ENCODE results near the gene PHF2.

The PHF2 gene

GRCh38 chr9:93587651-93588347, 11.4 kb downstream of the PHF2 start:
- no peak for DNase-seq

GRCh38 chr9:93588641-93589609, 12.5 kb downstream of the PHF2 start:
- no peak for DNase-seq

GRCh38 chr9:93589688-93590087, 13.3 kb downstream of the PHF2 start:
- DNase-seq, result no peak

DNA sequence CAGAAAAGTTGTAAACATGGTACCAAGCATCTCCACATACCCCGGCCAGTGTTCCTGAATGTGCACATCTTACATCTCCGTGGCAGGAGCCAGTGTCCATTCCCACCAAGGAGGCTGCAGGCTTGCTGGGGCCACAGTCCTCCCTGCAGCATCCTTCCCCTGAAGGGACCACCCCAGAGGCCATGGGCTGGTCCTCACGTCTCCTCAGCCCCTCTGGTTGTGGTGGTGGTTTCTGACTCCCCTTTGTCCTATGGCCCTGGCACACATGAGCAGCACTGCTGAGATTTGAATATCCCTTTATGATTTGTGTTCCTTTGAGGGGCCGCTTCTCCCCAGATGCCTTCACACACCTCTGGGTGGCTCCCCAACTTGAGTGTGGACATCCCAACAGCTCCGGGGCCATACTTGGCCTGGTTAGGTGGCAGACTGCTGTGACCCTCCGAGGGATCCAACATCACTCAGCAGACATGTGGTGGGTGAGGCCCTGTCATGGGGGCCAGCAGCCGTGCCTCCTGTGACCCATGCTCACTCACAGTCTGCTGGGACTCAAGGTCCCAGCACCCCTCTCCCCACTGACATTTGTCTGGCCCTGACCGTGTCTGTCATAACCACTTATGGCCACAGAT, 14.3 kb downstream of the PHF2 start:
- DNase-seq, result no peak

GRCh38 chr9:93591301-93592007, 15.1 kb downstream of the PHF2 start:
- DNase-seq, result no peak

GRCh38 chr9:93592008-93592642, 15.7 kb downstream of the PHF2 start:
- no peak for DNase-seq

GRCh38 chr9:93592643-93593021, 16.2 kb downstream of the PHF2 start:
- DNase-seq, result no peak

DNA sequence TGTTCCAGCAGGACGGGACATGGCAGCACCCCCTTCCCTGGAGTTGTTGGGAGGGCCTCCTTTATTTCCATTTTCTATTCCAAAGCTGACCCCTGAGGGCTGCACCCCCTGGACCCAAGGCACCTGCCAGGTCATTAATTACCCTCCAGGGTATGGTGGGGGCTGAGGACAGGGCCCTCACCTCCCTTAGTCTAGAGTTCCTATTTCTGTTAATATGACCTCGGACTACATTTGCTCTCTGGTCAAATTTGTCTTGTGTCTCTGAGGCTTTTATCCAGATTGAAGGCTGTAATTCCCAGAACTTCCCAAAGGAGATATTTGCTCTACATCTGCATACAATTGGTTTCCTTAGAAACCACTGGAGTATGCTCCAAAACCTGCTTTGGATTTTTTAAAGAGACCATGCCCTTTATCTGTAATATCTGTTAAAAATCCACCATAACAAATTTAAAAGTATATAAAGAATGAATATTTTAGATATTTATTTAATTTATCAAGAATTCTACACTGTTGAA, 16.8 kb downstream of the PHF2 start:
- no peak for DNase-seq

DNA sequence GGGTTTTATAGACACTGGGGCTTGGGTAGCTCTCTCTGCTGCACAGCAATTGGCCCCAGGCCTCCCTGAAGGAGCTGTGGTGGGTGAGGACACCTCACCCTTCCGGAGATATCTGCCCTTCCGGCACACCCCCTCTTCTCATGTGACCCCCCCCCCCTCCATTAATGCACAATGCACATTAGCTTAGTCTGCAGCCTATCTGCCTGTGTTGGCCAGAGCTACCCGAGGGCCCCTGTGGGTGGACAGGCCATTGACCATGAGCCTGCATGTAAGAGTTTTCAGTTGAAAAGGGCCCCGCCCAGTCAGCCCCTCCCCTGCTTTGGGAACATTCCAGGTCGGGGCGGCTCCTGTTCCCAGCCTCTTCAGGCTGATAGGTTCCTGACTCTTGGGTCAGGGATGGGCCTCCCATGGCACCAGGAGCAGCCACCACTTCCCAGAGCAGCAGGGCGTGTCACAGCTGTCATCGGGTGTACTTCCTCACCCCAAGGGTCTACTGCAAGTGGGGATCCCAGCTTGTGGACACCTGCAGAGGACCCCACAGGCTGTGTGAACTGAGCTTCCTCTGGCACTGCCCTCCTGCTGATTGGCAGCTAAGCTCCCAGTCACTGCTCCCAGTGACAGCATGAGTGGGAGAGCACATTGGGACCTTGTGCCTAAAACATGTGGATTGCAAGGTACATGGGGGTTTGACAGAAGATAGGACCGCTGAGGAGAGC, 17.8 kb downstream of the PHF2 start:
- no peak for DNase-seq

- DNase-seq, result no peak
Observed at GRCh38 chr9:93595461-93595860, 19.1 kb downstream of the PHF2 start.

DNA sequence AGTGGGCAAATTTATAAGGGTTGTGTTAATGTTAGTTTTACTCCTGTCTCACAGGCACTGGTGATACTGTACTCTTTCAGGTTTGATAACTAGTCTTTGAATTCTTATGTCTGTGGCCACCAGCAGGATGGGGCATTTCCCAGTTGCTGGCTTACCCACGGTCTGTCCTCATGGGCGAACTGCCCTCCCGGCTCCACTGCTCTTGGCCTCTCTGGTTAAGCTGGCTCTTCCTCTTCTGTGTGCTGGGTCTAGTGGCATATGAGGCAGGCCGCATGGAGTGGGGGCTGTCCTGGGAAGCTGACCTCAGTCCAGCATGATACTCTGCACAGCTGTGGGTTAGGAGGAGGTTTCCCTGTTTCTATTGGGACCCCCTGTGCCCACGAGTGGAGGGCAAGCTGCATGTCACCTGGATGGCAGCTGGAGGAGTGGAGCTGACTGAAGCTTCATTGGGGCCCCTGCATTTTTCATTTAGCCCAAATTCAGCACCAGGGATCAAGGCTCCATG, 19.5 kb downstream of the PHF2 start:
- no peak for DNase-seq

DNA sequence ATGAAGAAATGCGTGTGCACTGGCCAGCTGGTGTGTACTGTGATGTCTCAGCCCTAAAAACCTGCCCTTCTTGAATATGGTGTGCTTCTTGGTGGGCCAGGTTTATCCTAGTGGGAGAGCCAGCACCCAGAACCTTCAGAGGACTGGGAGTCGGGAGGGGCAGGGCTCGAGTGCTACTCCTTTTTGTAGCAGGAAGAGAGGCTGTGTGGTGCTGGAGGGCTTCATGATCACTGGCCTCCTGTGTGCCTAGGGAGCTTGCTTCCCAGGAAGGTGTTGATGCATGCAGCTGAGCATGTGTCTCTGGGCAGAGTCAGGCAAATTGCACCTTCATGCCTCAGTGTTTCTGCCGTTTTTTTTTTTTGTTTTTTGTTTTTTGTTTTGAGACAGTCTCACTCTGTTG, 20.0 kb downstream of the PHF2 start:
- no peak for DNase-seq

- DNase-seq, result no peak
Observed at GRCh38 chr9:93597142-93597706, 20.8 kb downstream of the PHF2 start.

- DNase-seq, result no peak
Observed at GRCh38 chr9:93597871-93598646, 21.7 kb downstream of the PHF2 start.

DNA sequence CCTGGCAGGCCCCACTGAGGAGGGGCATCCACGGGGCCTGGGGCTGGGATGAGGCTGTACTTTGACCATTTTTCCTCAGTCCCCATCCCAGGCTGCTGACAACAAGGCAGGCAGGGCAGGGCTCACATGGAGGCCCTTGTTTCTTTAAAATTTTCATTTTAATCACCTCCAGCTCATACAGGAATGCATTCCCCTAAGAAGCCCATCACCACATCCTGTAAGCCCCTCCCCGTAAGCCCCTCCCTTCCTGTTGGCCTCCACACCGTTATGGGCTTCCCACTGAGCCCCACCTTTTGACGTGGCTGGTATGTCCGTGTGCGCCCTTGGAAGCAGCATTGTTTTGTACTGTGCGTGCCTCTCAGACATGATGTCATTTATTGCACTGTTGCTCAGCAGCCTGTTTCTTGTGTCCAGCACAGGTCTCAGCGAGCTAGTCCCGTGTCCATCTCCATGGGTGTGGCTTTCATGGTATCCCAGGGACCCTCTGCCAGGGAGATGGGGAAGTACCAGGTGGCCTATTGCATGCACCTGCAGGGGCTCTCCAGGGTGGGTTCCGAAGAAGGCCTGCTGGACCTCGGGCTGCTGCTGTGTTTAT, 22.4 kb downstream of the PHF2 start:
- no peak for DNase-seq

DNA sequence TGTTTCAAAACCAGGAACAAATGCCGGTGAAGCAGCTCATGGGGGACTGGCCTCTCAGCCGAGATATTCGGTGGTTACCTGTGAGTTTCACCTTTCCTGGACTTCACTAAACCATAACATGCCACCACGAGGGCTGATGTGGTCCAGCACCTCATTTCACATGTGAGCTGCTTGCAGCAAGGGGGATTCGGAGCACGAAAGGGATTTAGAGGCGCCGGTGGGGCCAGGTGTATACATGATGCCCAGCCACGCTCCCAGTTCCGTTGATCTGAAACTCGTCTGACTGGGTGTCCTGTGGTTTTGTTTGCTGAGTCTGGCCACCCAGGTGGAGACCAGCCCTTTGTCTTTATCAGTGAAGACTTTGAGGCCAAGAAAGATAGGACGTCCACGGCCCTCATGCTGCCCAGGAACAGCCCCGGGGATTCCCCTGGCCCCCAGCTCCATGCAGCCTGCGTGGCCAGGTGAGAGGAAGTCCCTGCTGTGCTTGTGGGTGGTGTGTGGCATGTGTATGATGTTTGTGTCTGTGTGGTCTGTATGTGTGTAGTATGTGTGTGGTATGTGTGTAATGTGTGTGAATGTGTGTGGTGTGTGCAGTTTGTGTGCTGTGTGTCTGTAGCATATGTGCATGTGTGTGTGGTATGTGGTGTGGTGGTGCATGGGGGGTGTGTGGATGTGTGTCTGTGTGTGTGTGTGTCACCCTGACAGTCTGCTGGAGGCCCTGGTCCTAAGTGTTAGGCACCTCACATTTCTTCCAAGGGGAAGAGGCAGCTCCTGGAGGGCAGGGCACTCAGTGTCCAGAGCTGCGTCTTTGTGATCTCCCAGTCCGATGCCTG, 23.4 kb downstream of the PHF2 start:
- no peak for DNase-seq

DNA sequence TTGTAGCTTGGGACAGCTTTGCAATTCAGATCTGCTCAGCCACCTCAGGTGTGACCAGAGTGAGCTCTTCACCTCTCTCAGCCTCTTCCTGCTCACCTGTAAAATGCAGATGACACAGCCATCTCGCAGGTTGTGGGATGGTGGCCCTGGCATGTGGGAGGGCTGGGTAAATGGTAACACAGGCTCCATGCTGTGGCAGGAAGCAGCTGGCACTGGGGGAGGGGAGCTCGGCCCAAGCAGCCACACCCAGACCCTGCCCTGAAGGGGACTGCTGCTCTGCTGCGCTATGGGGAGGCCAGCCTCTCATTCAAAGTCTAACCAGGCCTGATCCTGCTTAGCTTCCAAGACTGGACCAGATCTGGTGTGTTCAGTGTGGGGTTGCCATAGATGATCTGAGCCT, 24.1 kb downstream of the PHF2 start:
- DNase-seq, result no peak

GRCh38 chr9:93601063-93601462, 24.7 kb downstream of the PHF2 start:
- DNase-seq, result no peak

GRCh38 chr9:93601666-93602065, 25.3 kb downstream of the PHF2 start:
- DNase-seq, result no peak
